Activated B cell treated with CpG ODN at 0.5 μM for 24 hours (primary cell): ENCODE results near the gene BRIP1. TPM values are rescaled to one million over a fixed set of nuclear protein-coding genes. Genes with fewer than 3 reads are reported as not detected.

Experiments used
- ATAC-seq: fragments of 200-7000 bp; cut with Tn5 transposase; one replicate; pipeline ENCODE4 v1.10.0; 2021; ENCODE audit warnings: low read depth, mild to moderate bottlenecking, moderate library complexity
- CTCF ChIA-PET: fragments of 350-600 bp; sonication (Branson Sonifier 250); formaldehyde crosslinking; loops from one replicate; lab custom pipeline; 2021; ENCODE audit warnings: antibody characterized with exemption; lab: Charles Lee
- POLR2A ChIA-PET: fragments of 350-600 bp; sonication (Branson Sonifier 250); formaldehyde crosslinking; loops from one replicate; lab custom pipeline; 2021; ENCODE audit warnings: antibody characterized with exemption; lab: Charles Lee
- DNase-seq: peaks from one replicate; pipeline ENCODE4 v3.0.0; 2022
- H3K27ac Mint-ChIP-seq: one replicate; pipeline ENCODE4 v1.8.0; 2020; ENCODE audit warnings: mixed read lengths
- H3K27me3 Mint-ChIP-seq: one replicate; pipeline ENCODE4 v1.8.0; 2021; ENCODE audit warnings: mixed read lengths
- H3K36me3 Mint-ChIP-seq: one replicate; pipeline ENCODE4 v1.8.0; 2021; ENCODE audit warnings: low read depth, mixed read lengths
- H3K4me1 Mint-ChIP-seq: one replicate; pipeline ENCODE4 v1.8.0; 2021; ENCODE audit warnings: mixed read lengths
- H3K4me3 Mint-ChIP-seq: one replicate; pipeline ENCODE4 v1.8.0; 2020; ENCODE audit warnings: mild to moderate bottlenecking, mixed read lengths
- H3K9me3 Mint-ChIP-seq: one replicate; pipeline ENCODE4 v1.8.0; 2020; ENCODE audit warnings: mixed read lengths
- CTCF ChIP-seq: fragments of 200-600 bp; IDR thresholded peaks from one replicate; pipeline ENCODE4 v1.8.0; 2022; ENCODE audit warnings: antibody characterized with exemption, mild to moderate bottlenecking
- intact Hi-C: fragments of 100-400 bp; cut with micrococcal nuclease; formaldehyde crosslinking; loops from one replicate; pipeline ENCODE4 v1.15.1; 2024
- total RNA-seq: library from RNA; stranded (reverse); gene quantifications from 2 replicates; pipeline ENCODE4 v1.2.3, GENCODE V29; 2022

Gene BRIP1
- total RNA-seq, 1 donor from 2014 or later, result 2.5 TPM

DNA sequence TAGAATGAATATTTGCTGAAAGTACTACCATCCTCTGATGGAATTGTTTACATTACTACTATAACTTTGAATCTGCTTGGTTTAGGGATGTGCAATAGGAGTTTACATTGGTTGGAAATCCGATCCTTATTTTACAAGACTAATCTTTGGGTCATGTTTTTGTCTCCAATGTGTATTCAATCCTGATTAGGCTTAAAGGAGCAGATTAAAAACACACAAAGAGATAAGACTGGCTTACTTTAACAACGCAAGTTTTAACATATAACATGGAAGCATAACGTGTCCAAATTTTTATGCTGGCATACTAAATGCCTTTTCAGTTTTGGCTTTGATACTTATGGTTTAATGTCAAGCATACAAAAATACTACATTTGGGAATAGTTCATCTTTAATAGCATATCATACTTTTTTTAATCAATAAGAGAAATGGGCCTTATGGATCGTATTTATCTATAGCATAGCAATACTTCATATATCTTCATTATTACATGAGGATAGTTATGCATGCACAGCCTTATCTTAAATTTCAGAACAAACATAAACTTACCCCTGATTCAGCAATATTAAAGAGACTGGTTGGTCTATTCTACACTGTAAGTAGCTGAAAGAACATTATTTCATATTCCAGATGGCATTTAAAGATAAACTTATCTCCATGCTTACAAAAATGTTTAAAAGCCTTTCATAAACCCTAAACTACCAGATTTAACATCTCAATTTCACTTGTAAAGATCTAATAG, 202.4 kb downstream of the BRIP1 start:
- DNase-seq, result no peak
- no peak overlapping the region for H3K27ac Mint-ChIP-seq
- no peaks in the 10 kb centered on the region for H3K36me3 Mint-ChIP-seq
- H3K9me3 Mint-ChIP-seq, result peaks cover 3% of the 10 kb centered on the region
- TF ChIP-seq CTCF, result no peak
- no peaks in the 10 kb centered on the region for H3K4me1 Mint-ChIP-seq
- no peak overlapping the region for H3K4me3 Mint-ChIP-seq
- no peaks in the 10 kb centered on the region for H3K27me3 Mint-ChIP-seq
- no peak for ATAC-seq
- intact Hi-C loops, result no loop called here
- POLR2A ChIA-PET, result no interaction called here
- CTCF ChIA-PET, result no interaction called here

DNA sequence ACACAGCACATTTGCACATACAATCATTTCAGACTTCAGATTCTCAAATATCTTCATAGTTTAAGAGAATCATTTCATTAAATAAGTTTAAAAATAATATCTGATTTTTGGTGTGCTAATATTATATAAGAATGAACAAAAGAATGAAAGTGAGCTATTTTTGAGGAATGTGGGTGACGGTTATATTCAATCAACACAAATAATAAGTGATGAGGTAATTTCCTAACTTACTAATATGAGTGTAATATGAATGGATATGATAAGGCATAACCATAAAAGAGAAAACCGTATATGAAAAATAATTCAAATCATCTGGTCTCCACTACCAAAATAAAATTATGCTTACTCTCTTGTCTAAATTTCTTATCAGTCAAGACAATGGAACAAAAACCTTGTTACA, 203.9 kb downstream of the BRIP1 start:
- CTCF ChIA-PET, result no interaction called here
- Mint-ChIP-seq H3K9me3 (no peaks in the 10 kb centered on the region), H3K27ac (no peak overlapping the region), H3K27me3 (no peaks in the 10 kb centered on the region), H3K4me1 (no peaks in the 10 kb centered on the region), H3K4me3 (no peak overlapping the region), H3K36me3 (no peaks in the 10 kb centered on the region)
- POLR2A ChIA-PET, result no interaction called here
- no peak for TF ChIP-seq CTCF
- intact Hi-C loops, result no loop called here
- DNase-seq (no peak), ATAC-seq (no peak)

DNA sequence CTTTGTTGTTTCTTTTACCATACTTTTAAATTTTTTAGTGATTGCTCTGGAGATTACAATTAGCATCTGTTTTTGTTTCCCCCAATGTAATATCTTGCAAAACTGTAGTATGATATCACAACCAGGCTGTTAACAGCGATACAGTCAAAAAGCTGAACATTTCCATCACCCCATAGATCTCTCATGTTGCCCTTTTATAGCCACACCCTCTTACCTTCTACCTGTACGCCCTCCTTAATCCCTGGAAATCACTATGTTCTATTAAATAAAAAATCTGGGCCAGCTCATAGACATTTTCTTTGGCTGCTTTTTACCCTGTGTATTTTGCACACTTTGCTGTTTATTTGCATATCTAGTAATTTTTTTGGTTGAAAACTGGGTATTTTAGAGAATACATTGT, 205.1 kb downstream of the BRIP1 start:
- Mint-ChIP-seq H3K9me3 (peaks cover 6% of the 10 kb centered on the region), H3K4me3 (no peak overlapping the region), H3K27ac (no peak overlapping the region), H3K36me3 (no peaks in the 10 kb centered on the region), H3K4me1 (no peaks in the 10 kb centered on the region), H3K27me3 (no peaks in the 10 kb centered on the region)
- ATAC-seq (no peak), DNase-seq (no peak)
- ChIA-PET CTCF (no interaction called here), POLR2A (no interaction called here)
- intact Hi-C loops, result no loop called here
- TF ChIP-seq CTCF, result no peak

- H3K4me1 Mint-ChIP-seq, result no peaks in the 10 kb centered on the region
- H3K36me3 Mint-ChIP-seq, result no peaks in the 10 kb centered on the region
- DNase-seq (no peak), ATAC-seq (no peak)
- peaks cover 15% of the 10 kb centered on the region for H3K9me3 Mint-ChIP-seq
- H3K4me3 Mint-ChIP-seq, result no peak overlapping the region
- no peak for TF ChIP-seq CTCF
- no peak overlapping the region for H3K27ac Mint-ChIP-seq
- POLR2A ChIA-PET, result no interaction called here
- CTCF ChIA-PET, result no interaction called here
- intact Hi-C loops, result no loop called here
- no peaks in the 10 kb centered on the region for H3K27me3 Mint-ChIP-seq
These were observed 206.0 kb downstream of the BRIP1 start for GRCh38 chr17:61657338-61657737.

DNA sequence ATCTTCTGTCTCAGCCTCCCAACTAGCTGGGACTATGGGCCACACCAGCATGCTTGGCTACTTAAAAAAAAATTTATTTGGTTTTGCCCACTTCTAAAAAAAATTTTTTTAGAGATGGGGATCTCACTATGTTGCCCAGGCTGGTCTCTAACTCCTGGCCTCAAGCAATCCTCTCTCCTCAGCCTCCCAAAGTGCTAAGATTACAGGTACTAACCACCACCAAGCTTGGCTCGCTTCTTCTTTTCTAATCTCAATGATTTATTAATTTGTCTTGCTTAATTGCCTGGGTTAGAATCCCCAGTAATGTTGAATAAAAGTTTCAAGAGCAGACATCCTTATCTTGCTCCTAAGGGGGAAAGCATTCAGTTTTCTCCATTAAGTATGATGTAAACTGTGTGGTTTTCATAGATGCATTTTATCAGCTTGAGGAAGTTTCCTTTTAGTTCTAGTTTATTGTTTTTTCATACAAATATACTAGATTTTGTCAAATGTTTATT, 206.6 kb downstream of the BRIP1 start:
- H3K27me3 Mint-ChIP-seq, result no peaks in the 10 kb centered on the region
- no peak for TF ChIP-seq CTCF
- ChIA-PET CTCF (no interaction called here), POLR2A (no interaction called here)
- ATAC-seq (no peak), DNase-seq (no peak)
- H3K36me3 Mint-ChIP-seq, result no peaks in the 10 kb centered on the region
- no peaks in the 10 kb centered on the region for H3K4me1 Mint-ChIP-seq
- no peak overlapping the region for H3K27ac Mint-ChIP-seq
- H3K4me3 Mint-ChIP-seq, result no peak overlapping the region
- intact Hi-C loops, result no loop called here
- H3K9me3 Mint-ChIP-seq, result peaks cover 19% of the 10 kb centered on the region
